Liver (tissue), 9 donors: ENCODE data around the gene SUB1. TPM values are rescaled to one million over a fixed set of nuclear protein-coding genes. Genes with fewer than 3 reads are reported as not detected.
"Not testable (repeated sequence)": the region's sequence is repeated elsewhere in the genome, so short reads cannot be mapped to it uniquely, and the experiment has no call there.

Experiments
- DNase-seq: peaks from one replicate; pipeline ENCODE4 v3.0.0-alpha.2; 2017; ENCODE audit warnings: low spot score
- H3K27ac ChIP-seq, 2 donors: one replicate each; pipeline ENCODE4 v1.7.0; 2013; ENCODE audit warnings: inconsistent platforms in 2 of 2, low read length in 2 of 2, control low read depth in 1 of 2, low read depth in 1 of 2, mild to moderate bottlenecking in 1 of 2
- H3K27me3 ChIP-seq, 4 donors: one replicate each; pipeline versions ENCODE4 v1.6.1 to v1.7.0; 2013; ENCODE audit warnings: low read length in 3 of 4, inconsistent platforms in 1 of 4, mild to moderate bottlenecking in 1 of 4, moderate library complexity in 1 of 4; ENCODE audit not compliant: control insufficient read depth in 4 of 4, insufficient read depth in 4 of 4
- H3K36me3 ChIP-seq, 4 donors: one replicate each; pipeline versions ENCODE4 v1.6.1 to v1.7.0; 2013; ENCODE audit warnings: low read length in 3 of 4, mild to moderate bottlenecking in 3 of 4, low read depth in 1 of 4, moderate library complexity in 1 of 4; ENCODE audit not compliant: control insufficient read depth in 4 of 4, insufficient read depth in 3 of 4
- H3K4me1 ChIP-seq, 4 donors: one replicate each; pipeline versions ENCODE4 v1.6.1 to v1.7.0; 2013; ENCODE audit warnings: low read length in 3 of 4, mild to moderate bottlenecking in 3 of 4, moderate library complexity in 1 of 4; ENCODE audit not compliant: control insufficient read depth in 4 of 4, insufficient read depth in 4 of 4
- H3K4me3 ChIP-seq, 3 donors: one replicate each; pipeline versions ENCODE4 v1.6.1 to v1.7.0; 2013; ENCODE audit warnings: low read length in 3 of 3, control low read depth in 1 of 3, low read depth in 1 of 3, mild to moderate bottlenecking in 1 of 3
- H3K9ac ChIP-seq, 2 donors: one replicate each; pipeline ENCODE4 v1.7.0; 2013; ENCODE audit warnings: low read length in 2 of 2, mild to moderate bottlenecking in 2 of 2, moderate library complexity in 2 of 2, control low read depth in 1 of 2, low read depth in 1 of 2
- H3K9me3 ChIP-seq, 4 donors: one replicate each; pipeline versions ENCODE4 v1.6.1 to v1.7.0; 2013; ENCODE audit warnings: low read length in 3 of 4; ENCODE audit not compliant: control insufficient read depth in 4 of 4
- CTCF ChIP-seq: fragments of 150-350 bp; IDR thresholded peaks from 2 replicates; pipeline ENCODE4 v1.5.1; 2017; ENCODE audit warnings: improper control_type of control experiment, low read depth, low read length; ENCODE audit not compliant: missing input control
- EGR1 ChIP-seq, 2 donors: IDR thresholded peaks; 2 replicates each; pipeline ENCODE4 v1.6.1; 2016 to 2018; ENCODE audit warnings: antibody characterized with exemption in 2 of 2, low read depth in 2 of 2
- FOXA1 ChIP-seq: IDR thresholded peaks from 2 replicates; pipeline ENCODE4 v1.6.1; 2016; ENCODE audit warnings: antibody characterized with exemption
- FOXA2 ChIP-seq: IDR thresholded peaks from 2 replicates; pipeline ENCODE4 v1.6.1; 2016; ENCODE audit warnings: antibody characterized with exemption
- GABPA ChIP-seq, 2 donors: IDR thresholded peaks in 1 of 2; conservative IDR thresholded peaks in 1 of 2; 2 replicates each; pipeline ENCODE4 v1.6.1; 2016; ENCODE audit warnings: antibody characterized with exemption in 2 of 2, mild to moderate bottlenecking in 1 of 2, moderate library complexity in 1 of 2
- HNF4G ChIP-seq: IDR thresholded peaks from 2 replicates; pipeline ENCODE4 v1.6.1; 2016; ENCODE audit warnings: antibody characterized with exemption
- JUND ChIP-seq, 2 donors: IDR thresholded peaks; 2 replicates each; pipeline ENCODE4 v1.6.1; 2016; ENCODE audit warnings: antibody characterized with exemption in 2 of 2
- NR2F2 ChIP-seq: IDR thresholded peaks from 2 replicates; pipeline ENCODE4 v1.6.1; 2016; ENCODE audit warnings: antibody characterized with exemption
- RAD21 ChIP-seq, 2 donors: IDR thresholded peaks; 2 replicates each; pipeline ENCODE4 v1.6.1; 2016; ENCODE audit warnings: antibody characterized with exemption in 2 of 2, mild to moderate bottlenecking in 2 of 2
- REST ChIP-seq: IDR thresholded peaks from 2 replicates; pipeline ENCODE4 v1.6.1; 2016; ENCODE audit warnings: antibody characterized with exemption, mild to moderate bottlenecking
- TAF1 ChIP-seq: conservative IDR thresholded peaks from 2 replicates; pipeline ENCODE4 v1.6.1; 2016; ENCODE audit warnings: antibody characterized with exemption, mild to moderate bottlenecking
- YY1 ChIP-seq: IDR thresholded peaks from 2 replicates; pipeline ENCODE4 v1.6.1; 2016; ENCODE audit warnings: antibody characterized with exemption, mild to moderate bottlenecking
- WGBS: extraction: QIAGEN DNeasy Blood & Tissue Kit; methylation state at CpG from one replicate; pipeline ENCODE4 v1.1.7; 2013; 5-methylcytosine and 5-hydroxymethylcytosine counted together
- polyA plus RNA-seq, 2 donors: library from polyadenylated mRNA; stranded (reverse) in 1 of 2; unstranded in 1 of 2; fragments of 200-250 nt in 1 of 2; fragments of >200 nt in 1 of 2; fragmentation: Nextera tagmentation in 1 of 2; extraction: Ambion mirVana in 1 of 2; gene quantifications; one replicate each; pipeline versions ENCODE4 v1.2.1 to v1.2.3, GENCODE V29; 2013 to 2015
- total RNA-seq, 2 donors: library from RNA; depleted of rRNA; stranded (reverse); fragments of >200 nt; gene quantifications; one replicate each; pipeline ENCODE4 v1.2.3, GENCODE V29; 2014
- TF ChIP-seq, protein P1 (sequence below): IDR thresholded peaks from 2 replicates; pipeline ENCODE4 v1.6.1; 2016; ENCODE audit warnings: antibody characterized with exemption
- TF ChIP-seq, protein P2 (sequence below): IDR thresholded peaks from 2 replicates; pipeline ENCODE4 v1.6.1; 2016; ENCODE audit warnings: antibody characterized with exemption
- TF ChIP-seq, protein P3 (sequence below): IDR thresholded peaks from 2 replicates; pipeline ENCODE4 v1.6.1; 2016; ENCODE audit warnings: antibody characterized with exemption
- donor health status: healthy.
- donor health status: healthy.
- donor health status: healthy.
- donor health status: healthy.
- donor health status: healthy.

SUB1 gene
- total and polyA plus RNA-seq, 4 donors, result 51.8 to 238 (median 60.3) TPM

DNA sequence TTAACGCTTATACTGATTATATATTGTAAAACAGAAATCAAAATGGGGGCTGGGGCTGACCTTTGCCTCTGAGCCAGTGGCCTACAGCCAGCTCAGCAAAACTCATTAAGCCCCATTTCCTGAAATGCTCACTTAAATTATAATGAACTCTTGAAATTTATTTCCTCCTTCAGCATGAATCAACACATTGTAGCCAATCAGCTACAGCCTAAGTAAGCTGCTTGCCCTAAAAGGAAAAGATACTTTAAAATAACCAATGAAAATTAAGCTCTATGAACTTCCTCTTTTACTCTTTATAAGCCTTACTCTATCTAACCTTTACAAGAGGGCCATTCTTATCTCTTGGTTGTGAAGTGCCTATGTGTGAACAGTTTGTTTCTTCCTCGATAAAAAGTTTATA lies 33.5 kb upstream of the SUB1 start:
- H3K9me3 ChIP-seq, result no peaks in the 10 kb centered on the region
- DNase-seq, result no peak
- H3K4me3 ChIP-seq, result no peak overlapping the region
- H3K36me3 ChIP-seq, result no peaks in the 10 kb centered on the region
- TF ChIP-seq JUND (IDR thresholded peaks at IDR 0.05), result no peak
- TF ChIP-seq FOXA1, result no peak
- no peak for TF ChIP-seq EGR1 (IDR thresholded peaks at IDR 0.05; ENCODE audit: low read depth in 2 of 2)
- TF ChIP-seq RAD21 (IDR thresholded peaks at IDR 0.05), result no peak
- TF ChIP-seq FOXA2, result no peak
- TF ChIP-seq HNF4G, result no peak
- TF ChIP-seq YY1, result no peak
- TF ChIP-seq, protein P1, sequence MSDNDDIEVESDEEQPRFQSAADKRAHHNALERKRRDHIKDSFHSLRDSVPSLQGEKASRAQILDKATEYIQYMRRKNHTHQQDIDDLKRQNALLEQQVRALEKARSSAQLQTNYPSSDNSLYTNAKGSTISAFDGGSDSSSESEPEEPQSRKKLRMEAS, result no peak
- no peak for TF ChIP-seq CTCF
- TF ChIP-seq GABPA (IDR thresholded peaks at IDR 0.05 in 1 of 2, conservative IDR thresholded peaks at IDR 0.05 in 1 of 2), result no peak
- TF ChIP-seq REST, result no peak
- TF ChIP-seq, protein P2, sequence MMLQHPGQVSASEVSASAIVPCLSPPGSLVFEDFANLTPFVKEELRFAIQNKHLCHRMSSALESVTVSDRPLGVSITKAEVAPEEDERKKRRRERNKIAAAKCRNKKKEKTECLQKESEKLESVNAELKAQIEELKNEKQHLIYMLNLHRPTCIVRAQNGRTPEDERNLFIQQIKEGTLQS, result no peak
- H3K27ac ChIP-seq, result no peak overlapping the region
- no peaks in the 10 kb centered on the region for H3K27me3 ChIP-seq
- no peaks in the 10 kb centered on the region for H3K4me1 ChIP-seq
- 84% methylated on average over 2 of the region's 2 CpGs for WGBS
- no peak overlapping the region for H3K9ac ChIP-seq

DNA sequence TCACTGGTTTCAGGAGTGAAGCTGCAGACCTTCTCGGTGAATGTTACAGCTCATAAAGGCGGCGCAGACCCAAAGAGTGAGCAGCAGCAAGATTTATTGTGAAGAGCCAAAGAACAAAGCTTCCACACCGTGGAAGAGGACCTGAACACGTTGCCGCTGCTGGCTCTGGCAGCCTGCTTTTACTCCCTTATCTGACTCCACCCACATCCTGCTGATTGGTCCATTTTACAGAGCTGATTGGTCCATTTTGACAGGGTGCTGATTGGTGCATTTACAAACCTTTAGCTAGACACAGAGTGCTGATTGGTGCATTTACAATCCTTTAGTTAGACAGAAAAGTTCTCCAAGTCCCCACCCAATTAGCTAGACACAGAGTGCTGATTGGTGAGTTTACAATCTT lies 32.9 kb upstream of the SUB1 start:
- H3K27me3 ChIP-seq, H3K27ac ChIP-seq, H3K4me1 ChIP-seq, H3K9ac ChIP-seq, DNase-seq, H3K9me3 ChIP-seq, H3K4me3 ChIP-seq, H3K36me3 ChIP-seq: not testable (repeated sequence)
- WGBS, result 96% methylated on average over 6 of the region's 6 CpGs

- Histone ChIP-seq H3K4me1 (no peaks in the 10 kb centered on the region), H3K9ac (no peak overlapping the region), H3K27ac (no peak overlapping the region), H3K36me3 (no peaks in the 10 kb centered on the region), H3K27me3 (no peaks in the 10 kb centered on the region), H3K4me3 (no peak overlapping the region), H3K9me3 (no peaks in the 10 kb centered on the region)
- DNase-seq, result no peak
- WGBS, result 98% methylated on average over 10 of the region's 10 CpGs
- TF ChIP-seq TAF1 (no peak), GABPA (IDR thresholded peaks at IDR 0.05 in 1 of 2, conservative IDR thresholded peaks at IDR 0.05 in 1 of 2) (no peak), NR2F2 (no peak), YY1 (no peak), FOXA2 (no peak), REST (no peak), HNF4G (no peak), EGR1 (IDR thresholded peaks at IDR 0.05; ENCODE audit: low read depth in 2 of 2) (no peak), FOXA1 (no peak)
- TF ChIP-seq, protein P3, sequence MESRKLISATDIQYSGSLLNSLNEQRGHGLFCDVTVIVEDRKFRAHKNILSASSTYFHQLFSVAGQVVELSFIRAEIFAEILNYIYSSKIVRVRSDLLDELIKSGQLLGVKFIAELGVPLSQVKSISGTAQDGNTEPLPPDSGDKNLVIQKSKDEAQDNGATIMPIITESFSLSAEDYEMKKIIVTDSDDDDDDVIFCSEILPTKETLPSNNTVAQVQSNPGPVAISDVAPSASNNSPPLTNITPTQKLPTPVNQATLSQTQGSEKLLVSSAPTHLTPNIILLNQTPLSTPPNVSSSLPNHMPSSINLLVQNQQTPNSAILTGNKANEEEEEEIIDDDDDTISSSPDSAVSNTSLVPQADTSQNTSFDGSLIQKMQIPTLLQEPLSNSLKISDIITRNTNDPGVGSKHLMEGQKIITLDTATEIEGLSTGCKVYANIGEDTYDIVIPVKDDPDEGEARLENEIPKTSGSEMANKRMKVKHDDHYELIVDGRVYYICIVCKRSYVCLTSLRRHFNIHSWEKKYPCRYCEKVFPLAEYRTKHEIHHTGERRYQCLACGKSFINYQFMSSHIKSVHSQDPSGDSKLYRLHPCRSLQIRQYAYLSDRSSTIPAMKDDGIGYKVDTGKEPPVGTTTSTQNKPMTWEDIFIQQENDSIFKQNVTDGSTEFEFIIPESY, result no peak
- TF ChIP-seq, protein P2, result no peak
- TF ChIP-seq, protein P1, result no peak
Observed at GRCh38 chr5:32552936-32553335, 32.4 kb upstream of the SUB1 start.
